ENCODE results near the gene GLIS1.

Gene GLIS1

DNA sequence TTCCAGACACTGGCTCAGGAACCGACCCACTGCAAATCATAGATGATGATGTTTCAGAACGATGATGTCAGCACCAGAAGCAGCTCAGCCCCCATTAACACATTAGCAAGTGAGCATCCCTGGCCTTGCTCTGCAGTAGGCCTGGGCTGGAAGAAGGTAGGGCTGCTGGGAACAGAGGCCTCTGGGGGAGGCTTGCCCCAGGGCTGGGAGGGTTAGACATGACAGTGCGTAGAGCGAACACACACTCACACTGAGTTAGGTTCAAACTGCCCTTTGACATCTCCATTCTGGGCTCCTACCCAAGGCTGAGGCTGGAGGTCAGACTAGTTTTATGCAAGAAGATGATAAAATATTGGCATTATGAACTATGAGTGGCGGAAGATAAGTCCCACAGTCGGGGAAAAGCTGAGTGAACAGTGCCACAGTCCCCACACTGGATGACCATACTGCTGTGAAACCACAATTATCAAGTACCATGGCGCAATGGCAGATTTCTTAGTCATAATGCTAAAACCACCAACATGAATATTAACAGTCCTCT, 188.7 kb downstream of the GLIS1 start:
- no peak for DNase-seq (ENCODE audit: low read depth in 2 of 2, low spot score in 1 of 2)

DNA sequence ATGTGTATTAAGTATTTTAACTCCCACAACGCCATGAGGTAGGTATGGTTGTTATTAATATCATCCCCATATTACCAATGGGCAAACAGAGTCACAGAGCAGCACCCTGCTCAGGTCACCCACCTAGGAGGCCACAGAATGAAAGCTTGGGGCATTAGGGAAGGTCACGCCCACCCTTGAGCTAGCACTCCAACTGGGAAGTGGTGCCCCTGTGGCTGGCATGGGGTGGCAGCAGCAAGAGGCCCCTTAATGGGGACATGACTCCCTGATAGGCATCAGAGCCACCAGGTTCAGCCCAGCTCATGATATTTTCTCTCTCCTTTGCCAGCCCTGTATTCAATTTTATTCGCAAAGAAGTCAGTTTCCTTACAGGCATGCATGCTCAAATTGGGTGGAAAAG, 189.2 kb downstream of the GLIS1 start:
- DNase-seq (ENCODE audit: low read depth in 2 of 2, low spot score in 1 of 2): no peak

DNA sequence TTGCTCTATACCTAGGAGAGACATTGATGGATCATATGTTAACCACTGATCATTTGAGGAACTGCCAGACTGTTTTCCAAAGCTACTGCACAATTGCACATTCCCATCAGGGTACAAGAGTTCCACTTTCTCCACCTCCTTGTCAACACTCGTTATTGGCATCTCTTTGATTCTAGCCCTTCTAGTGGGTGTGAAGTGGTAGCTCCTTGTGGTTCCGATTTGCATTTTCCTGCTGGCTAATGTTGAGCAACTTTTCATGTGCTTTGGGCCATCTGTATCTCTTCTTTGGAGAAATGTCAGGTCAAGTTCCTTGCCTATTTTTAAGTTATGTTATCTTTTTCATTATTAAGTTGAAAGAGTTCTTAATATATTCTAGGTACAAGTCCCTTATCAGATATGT, 189.7 kb downstream of the GLIS1 start:
- no peak for DNase-seq (ENCODE audit: low read depth in 2 of 2, low spot score in 1 of 2)

DNA sequence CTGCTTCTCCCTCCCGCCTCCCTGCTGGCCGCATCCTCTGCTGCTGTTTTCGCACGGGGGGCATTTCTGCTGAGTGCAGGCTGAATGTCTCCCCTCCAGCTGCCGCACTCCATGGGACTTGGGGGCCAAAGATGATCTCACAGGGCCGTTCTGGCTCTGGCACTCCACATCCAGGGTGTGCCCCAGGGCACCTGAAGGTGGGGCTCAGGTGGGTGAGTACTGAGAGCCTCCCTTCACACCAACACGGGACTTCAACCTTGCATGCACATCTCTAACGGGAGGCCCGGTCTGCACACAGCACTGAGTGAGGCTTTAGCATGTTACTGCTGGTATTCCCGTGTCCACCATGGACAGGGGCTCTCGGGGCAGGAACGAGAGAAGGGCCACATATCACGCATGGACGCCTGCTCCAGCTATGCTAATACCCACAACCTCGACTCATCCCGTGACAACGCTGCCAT, 190.9 kb downstream of the GLIS1 start:
- no peak for DNase-seq (ENCODE audit: low read depth in 2 of 2, low spot score in 1 of 2)

DNA sequence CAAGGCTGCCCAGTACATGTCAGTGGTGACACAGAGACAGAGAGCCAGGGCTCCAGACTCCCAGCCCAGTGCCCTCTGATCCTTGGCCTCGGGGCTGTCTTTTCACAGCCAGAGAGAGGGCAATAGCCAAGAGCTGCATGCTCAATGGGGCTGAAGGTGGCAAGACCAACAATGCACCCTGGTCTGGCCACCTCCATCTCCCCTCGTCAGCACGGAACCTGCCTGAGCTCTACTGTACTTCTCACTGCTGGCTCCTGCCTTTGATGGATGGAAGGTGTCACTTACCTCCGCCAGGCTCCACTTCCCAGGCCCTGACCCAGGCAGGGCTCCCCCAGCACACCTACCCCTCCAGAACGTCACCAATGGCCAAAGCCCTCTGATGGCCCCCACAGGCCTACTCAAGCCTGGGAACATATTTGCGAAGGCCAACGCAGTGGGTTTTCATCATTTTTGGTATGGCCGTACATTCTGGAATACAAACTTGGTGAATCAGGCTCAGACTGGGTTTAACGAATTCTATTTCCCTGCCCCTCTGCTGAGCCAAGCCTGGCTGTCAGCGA, 191.7 kb downstream of the GLIS1 start:
- DNase-seq (ENCODE audit: low read depth in 2 of 2, low spot score in 1 of 2): no peak

DNA sequence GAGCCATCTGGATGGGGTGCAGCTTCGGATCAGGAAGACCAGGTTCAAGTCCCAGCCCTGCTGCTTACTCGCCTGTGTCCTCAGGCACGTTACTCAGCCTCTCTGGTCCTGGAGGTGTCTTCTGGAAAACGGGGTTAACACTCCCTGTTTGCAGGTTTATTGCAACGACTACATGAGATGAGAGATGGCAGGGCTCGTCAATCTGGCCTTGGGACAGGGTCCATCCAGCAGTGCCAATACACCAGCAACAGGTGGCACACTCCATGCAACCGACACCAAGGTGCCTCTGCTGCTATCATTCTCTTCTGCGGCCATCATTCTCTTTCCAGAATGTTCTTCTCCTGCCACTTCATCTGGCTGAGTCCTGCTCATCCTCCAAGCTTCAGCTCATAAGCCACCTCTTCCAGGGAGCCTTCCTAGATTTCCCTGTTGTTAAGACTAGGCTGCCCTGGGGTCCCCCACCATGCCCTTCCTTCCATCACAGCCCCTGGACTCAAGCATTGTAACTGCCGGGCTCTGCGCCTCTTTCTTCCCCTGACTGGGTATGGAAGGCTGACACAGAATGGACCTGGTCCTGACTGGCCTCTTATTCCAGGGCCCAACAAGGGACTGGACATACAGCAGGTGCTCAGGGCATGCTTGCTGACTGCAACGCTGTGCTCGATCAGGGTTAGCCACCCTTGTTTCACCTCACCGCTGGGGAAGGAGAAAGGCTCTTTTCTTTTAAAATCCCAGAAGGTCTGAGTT, 192.4 kb downstream of the GLIS1 start:
- no peak for DNase-seq (ENCODE audit: low read depth in 2 of 2, low spot score in 1 of 2)

DNA sequence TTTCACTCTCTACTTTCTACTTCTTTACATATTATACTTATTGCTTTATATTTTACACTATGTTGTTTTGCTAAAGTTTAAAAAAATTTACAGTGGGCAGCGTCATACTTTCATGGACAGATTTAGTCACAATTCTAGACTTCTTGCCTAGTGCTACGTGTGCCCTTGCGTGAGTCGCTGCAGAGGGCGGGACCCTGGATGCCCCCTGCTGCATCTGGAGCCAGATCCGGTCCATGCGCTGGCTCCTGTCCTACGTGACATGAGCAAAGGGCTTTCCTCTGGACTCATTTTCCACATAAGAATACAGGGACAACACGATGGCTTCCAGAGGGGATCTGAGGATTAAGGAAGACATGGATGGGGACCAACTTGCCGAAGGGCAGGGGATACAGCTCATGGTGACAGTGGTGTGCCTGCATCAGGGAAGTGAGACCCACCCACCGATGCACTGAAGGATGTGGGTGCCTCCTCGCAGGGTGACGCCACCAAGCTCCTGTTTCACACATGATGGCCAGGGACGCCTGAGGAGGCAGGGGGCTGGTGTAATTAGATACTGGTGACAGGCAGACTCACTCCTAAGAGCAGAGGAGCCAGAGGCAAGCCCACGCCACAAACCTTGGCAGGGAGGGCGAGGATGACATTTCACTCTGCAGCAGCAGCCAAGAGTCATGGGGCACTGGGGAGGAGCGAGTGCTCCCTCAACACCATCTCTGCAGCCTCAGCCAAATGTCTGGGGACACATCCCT, 193.1 kb downstream of the GLIS1 start:
- no peak for DNase-seq (ENCODE audit: low read depth in 2 of 2, low spot score in 1 of 2)

DNA sequence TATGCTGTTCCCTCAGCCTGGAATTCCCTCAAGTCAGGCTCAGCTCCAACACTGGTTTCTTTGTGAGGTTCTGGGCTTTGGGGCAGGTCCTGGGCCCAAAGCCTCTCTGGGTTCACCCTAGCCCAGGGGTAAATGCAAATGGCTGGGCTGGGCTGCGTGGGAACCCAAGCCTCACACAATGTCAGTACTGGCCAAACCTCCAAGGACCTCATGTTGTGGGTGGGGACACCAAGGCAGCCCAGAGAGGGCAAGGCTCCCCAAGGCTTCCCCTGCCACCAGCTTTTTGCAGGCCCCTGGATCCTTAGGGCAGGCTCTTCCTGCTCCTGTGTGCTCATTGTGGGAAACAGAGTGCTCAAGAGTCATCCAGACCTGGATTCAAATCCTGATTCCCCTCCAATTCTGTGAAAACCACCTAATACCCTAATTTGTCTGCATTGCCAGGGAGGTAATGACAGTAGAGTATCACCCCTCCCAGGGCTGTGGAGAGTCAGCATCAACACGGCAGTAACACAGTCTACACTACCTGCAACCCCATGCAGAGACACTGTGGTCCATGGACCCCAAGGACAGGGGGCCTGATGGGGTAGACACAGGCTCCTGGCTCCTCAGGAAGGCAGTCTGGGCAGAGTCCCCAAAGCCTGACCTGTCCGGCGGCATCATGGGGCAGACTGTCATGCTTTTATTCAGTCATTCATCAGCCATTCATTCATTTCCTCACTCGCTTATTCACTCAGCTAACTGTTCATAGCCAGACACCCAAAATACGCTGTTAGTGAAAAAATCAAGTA, 194.0 kb downstream of the GLIS1 start:
- DNase-seq (ENCODE audit: low read depth in 2 of 2, low spot score in 1 of 2): no peak

DNA sequence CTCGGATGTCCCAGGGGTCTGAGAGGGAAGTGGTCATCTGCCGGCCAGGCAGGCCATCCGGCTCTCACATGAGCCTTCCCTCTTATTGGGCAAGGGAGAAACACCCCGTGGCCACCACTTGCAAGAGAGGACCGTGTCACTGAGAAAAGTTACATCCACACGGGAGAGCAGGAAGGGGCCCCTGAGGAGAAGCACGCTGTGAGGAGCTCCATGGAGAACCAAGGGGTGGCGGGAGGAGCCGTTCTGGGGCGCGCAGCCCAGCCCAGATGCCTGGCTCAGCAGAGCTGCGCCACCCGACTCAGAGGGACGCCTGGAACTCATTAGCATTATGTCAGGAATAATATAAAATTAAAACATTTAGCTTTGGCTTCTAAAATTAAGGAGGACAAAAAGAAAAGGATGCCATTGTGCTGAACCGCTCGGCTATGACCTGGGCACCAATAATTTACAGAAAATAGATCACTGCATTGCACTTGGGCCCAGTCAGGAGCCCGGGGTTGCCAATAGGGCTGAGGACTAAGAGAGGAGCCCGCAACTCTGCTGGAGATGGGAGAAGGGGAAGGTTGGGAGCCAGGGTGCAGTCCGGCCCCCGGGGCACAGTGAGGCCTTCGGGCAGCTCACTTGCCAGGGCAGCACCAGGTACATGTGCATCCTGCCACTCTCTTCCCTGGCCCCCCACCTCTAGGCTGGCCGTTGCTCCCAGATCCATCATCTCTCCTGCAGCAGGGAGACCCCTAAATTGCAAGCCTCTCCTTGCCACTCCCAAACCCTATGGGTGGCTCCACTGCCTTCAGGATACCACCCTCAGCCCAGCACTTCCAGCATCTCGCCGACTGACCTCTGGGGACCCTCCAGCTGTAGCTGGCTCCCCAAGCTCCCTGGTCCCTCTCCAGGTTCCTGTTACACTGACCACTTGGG, 194.9 kb downstream of the GLIS1 start:
- no peak for DNase-seq (ENCODE audit: low read depth in 2 of 2, low spot score in 1 of 2)

DNA sequence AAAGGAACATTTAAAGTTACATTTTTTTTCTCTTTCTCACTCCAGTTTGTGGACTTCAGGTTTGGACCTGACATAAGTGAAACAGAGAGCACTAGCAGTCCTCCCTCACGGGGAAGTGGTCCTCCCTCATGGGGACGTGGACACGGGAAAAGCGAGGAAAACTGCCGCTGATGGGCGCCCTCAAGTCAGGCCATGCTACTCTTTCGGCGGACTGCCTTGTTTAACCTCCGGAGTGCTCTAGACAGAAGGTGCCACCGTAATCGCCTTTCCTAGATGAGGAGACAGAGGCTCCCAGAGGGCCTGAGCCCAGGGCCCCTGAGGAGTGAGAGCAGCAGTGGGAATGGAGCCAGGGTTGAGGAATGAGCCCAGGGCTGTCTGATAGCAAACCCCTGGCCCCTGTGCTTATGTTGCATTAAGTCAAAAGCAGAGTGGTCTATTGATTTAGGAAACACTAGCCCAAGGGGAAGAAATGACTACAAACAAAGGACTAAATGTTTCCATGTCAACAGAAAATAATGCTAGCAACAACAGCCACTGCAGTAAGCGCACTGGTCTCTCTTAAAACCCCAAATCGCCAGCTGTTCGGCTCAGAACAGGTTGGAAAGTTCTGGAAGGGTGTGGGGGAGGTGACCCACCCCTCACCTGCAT, 195.7 kb downstream of the GLIS1 start:
- DNase-seq (ENCODE audit: low read depth in 2 of 2, low spot score in 1 of 2): no peak

DNA sequence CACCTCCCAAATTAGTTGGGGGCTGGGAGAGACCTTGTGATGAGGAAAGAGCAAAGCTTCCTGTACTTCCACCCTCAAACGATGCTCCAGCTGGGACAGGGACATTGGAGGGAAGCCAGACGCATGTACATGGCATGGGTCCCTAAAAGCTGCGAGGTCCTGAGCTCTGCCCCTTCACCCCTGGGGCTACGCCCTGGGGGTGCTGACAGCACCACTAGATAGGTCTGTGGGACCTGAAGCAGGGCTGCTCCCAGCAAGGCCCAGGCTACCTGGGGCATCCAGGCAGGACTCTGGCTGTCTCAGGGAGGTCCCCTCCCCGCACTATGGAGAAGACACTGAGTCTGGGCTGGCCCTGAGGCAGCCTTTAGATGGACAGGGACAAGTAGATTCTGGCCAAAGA, 196.4 kb downstream of the GLIS1 start:
- DNase-seq (ENCODE audit: low read depth in 2 of 2, low spot score in 1 of 2): no peak

DNA sequence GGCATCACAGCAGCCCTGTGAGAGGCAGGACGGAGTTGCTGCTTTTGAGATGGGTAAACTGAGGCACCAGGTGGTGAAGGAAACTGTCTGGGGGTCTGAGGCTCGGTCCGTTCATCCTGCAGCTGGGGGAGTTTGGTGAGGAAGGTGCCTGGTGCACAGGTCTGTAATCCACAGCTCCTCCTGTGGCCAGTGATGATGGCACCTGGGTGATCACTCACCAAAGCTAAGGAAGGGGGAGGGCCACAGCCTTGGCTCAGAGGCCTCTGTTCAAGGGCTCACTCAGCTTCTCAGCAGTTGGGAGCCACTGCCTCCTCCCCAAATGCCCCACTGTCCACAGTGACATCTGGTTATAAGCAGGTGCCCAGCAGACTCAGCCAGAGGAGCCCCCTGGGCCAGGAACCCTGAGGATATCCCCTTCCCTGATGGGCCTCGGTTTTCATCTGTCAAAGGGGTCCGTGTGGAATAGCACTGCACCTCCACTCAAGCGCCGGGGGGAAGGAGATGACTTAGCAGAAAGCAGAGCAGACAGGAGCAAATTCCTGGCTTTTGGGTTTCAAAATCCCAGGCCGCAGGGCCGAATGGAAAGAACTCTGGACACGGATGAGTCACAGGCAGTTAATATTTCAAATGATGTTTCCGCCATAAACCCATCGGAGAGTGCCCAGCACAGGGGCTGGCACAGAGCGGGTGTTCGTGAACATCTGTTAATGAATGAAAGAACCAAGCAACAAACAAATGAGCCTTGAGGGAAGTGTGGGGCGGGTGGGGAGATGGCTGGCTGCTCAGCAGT, 197.0 kb downstream of the GLIS1 start:
- DNase-seq (ENCODE audit: low read depth in 2 of 2, low spot score in 1 of 2): no peak

DNA sequence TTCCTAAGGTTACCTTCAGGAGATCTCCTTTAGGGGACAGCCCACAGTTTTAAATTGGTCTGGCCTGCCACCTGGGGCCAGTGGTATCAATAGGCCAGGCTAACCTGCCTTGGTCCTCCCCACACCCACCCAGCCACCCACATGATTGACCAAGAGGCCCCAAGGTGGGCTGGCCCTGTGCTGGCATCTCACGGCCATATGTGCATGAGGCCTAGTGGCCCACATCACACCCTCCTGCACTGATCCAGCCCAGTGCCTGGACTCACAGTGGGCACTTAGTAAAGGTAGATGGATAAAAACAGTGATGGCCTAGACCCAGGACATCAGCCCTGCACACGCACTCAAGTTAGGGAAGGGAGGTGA, 197.7 kb downstream of the GLIS1 start:
- no peak for DNase-seq (ENCODE audit: low read depth in 2 of 2, low spot score in 1 of 2)

DNA sequence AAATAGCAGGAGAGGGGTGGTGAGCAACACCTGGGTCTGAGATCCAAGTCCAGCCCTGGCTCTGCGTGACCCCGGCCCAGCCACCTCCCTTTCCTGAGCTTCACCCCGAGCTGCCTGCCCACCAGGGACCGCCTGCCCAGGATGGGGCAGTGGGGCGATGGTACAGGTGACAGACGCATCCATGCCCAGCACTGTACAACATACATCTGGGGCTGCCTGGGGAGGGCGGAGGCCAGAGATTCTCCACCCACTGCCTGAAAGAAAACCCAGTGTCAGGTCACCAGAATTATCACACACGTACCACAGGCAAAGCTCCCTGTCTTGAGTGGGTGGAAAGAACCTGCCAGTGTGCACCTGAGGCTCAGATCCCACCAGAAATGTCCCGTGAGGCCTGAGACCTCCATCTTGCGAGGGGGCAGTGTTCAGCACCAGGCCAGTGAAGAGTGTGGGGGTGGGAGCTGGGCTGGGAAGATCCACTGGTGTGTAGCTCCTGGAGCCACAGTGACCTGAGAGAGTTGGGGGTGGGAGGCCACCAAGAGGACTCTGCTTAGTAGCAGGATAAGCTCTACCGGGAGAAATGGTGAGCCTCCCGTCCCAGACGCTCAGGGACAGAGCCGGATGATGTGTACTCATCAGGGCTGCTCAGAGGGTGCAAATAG, 198.2 kb downstream of the GLIS1 start:
- DNase-seq (ENCODE audit: low read depth in 2 of 2, low spot score in 1 of 2): no peak

DNA sequence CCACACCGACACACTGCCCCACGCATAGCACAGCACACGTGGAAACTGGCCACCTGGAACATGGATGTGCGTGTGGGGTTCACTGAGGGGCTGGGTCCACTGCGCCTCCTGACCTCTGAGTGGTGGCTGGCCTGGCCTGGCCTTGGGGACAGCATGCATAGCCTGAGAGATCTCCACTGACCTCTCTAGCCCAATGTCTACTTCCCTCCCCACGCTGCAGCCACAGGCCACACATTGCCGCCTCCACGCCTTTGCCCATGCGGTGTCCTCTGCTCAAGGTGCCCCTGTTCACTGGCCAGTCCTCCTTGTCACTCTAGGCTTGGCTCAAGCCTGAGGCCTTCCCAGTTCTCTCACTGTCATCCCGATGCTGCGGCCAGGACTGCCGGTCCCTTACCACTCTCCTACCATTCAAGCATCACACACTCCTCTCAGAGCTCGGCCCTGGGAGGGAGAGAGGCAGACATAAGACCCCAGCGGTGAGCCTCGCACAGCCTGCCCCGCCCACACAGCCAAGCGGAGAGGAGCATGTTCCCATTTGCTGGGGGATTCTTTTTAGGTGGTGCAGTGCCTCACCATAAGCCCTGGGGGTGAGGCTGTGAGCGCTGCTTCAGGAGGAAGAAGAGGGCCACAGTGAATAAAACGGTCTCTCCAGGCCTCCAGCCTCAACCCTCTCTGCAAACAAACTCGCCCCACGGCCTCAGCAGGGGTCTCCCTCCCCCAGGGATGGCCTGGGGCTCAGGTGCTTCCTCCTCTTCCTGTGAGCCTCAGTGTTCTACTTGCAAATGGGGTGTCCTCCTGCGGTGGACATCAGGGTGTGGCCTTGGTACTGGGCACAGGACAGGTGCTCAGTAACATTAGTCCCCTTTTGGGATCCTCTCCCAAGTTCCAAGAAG, 199.0 kb downstream of the GLIS1 start:
- DNase-seq (ENCODE audit: low read depth in 2 of 2, low spot score in 1 of 2): no peak

DNA sequence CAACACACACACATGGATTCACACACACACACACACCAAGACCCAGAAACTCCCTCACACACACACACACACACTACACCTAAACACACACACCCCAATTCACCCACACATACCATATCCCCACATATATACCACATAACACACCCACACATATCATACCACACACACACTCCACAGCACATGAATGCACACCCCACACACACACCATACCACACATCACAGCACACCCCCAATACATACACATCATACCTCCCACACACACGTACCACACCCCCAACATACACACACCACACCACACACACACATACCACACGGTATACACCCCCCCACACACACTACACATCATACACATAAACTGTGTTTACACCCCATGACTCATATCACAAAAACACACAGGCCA, 199.7 kb downstream of the GLIS1 start:
- no peak for DNase-seq (ENCODE audit: low read depth in 2 of 2, low spot score in 1 of 2)

DNA sequence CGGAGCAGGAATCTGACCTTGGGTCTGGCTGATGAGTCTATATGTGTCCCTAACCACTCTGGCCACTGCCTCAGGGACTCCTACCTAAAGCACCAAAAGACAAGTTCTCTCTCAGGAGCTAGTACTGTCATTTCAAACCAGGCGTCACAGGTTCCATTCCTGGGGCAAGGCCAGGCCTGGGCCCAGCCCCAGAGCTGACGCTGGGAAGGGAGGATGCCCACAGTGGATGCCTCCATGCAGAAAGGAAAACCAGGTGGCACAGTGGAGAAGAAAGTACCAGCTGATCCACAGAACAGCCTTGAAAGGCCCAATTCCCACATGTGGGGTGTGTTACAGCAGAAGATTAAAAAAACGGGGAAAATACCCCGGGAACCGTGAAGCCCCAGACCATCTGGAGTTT, 202.4 kb downstream of the GLIS1 start:
- no peak for DNase-seq (ENCODE audit: low read depth in 2 of 2, low spot score in 1 of 2)

DNA sequence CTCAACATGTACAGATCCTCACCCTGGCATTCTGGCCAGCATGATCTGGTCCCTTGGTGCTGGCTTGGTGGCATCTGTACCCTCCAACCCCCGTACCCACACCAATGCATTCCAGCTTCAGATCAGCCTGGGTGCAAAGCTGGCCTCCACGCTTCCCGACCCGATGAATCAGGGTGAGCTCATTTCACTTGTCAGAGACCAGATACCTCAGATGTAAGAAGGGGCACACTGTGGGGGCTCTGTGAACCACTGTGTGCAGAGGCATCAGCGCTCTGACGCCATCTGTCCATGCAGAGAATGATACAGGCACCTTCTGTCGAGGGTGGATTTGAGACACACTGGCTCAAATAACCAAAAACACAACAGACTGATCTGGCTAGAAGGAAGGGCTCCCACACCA, 203.1 kb downstream of the GLIS1 start:
- DNase-seq (ENCODE audit: low read depth in 2 of 2, low spot score in 1 of 2): no peak

All from stimulated activated CD8-positive, alpha-beta memory T cell treated with anti-CD3 and anti-CD28 coated beads, Interleukin-4, amount 100 ng/mL, for 1 hour (primary cell).